Keratinocyte (primary cell): ENCODE results near the gene ZBTB17.

Experiments
- EZH2 ChIP-seq: IDR thresholded peaks from one replicate; pipeline ENCODE4 v1.6.1; 2012; ENCODE audit warnings: inconsistent platforms, mild to moderate bottlenecking, low read length, moderate library complexity
- TF ChIP-seq, protein P1 (sequence below), 3 experiments: IDR thresholded peaks in 1 of 3; conservative IDR thresholded peaks in 1 of 3; optimal IDR thresholded peaks in 1 of 3; 2 replicates in 2 of 3; 3 replicates in 1 of 3; pipeline versions ENCODE3 to v1.5.1; 2011; ENCODE audit warnings: low read length in 3 of 3, mild to moderate bottlenecking in 3 of 3, moderate library complexity in 2 of 3, control low read depth in 1 of 3, inconsistent platforms in 1 of 3; ENCODE audit not compliant: insufficient read depth in 2 of 3; ENCODE audit errors: extremely low read depth in 1 of 3

DNA sequence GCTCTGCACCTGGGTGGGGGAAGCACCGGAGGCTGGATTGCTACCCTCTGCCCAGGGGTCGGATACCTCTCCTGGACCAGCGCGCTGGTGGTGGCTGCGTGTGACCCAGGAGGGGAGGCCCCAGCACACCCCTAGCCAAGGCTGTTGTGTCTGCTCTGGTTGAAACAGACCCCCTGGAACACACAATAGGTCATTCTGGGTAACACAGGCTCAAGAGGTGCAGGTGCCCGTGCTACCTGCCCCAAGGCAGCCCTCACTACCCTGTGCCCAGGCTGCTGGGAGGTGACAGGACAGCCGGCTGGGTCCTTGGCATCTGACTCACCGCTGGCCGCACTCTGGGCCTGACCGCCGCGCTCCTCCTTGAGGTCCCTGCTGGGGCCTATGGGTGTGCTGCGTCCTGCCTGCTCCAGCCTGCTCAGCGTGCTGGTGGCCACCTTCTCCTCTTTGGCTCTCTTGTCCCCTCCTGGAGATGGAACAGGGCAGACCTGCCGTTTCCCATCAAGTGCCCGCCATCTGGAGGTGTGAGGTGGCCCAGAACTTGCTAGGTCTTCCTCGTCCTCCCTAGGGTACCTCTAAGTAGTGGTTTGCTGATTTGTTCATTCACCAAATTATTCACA lies 30.0 kb downstream of the ZBTB17 start:
- TF ChIP-seq, protein P1, sequence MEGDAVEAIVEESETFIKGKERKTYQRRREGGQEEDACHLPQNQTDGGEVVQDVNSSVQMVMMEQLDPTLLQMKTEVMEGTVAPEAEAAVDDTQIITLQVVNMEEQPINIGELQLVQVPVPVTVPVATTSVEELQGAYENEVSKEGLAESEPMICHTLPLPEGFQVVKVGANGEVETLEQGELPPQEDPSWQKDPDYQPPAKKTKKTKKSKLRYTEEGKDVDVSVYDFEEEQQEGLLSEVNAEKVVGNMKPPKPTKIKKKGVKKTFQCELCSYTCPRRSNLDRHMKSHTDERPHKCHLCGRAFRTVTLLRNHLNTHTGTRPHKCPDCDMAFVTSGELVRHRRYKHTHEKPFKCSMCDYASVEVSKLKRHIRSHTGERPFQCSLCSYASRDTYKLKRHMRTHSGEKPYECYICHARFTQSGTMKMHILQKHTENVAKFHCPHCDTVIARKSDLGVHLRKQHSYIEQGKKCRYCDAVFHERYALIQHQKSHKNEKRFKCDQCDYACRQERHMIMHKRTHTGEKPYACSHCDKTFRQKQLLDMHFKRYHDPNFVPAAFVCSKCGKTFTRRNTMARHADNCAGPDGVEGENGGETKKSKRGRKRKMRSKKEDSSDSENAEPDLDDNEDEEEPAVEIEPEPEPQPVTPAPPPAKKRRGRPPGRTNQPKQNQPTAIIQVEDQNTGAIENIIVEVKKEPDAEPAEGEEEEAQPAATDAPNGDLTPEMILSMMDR (optimal IDR thresholded peaks at IDR 0.05 in 1 of 3, IDR thresholded peaks at IDR 0.05 in 1 of 3, conservative IDR thresholded peaks at IDR 0.05 in 1 of 3; ENCODE audit: extremely low read depth in 1 of 3, insufficient read depth in 2 of 3, low read length in 3 of 3), result no peak
- no peak for TF ChIP-seq EZH2
